Stomach (tissue), 9 donors: ENCODE measurements around the gene PTX4. TPM values are rescaled to one million over a fixed set of nuclear protein-coding genes. Genes with fewer than 3 reads are reported as not detected.

Experiments used
- DNase-seq, 2 donors: peaks; one replicate each; pipeline versions ENCODE4 v3.0.0 to v3.0.0-alpha.2; 2013 to 2019
- H3K27ac ChIP-seq, 5 donors: fragments of 200-600 bp in 4 of 5; sonication (generic) in 4 of 5; one replicate each; pipeline ENCODE4 v1.5.1; 2013 to 2019; ENCODE audit warnings: mild to moderate bottlenecking in 1 of 5, moderate library complexity in 1 of 5
- H3K27me3 ChIP-seq, 3 donors: fragments of 200-600 bp; sonication (generic); one replicate each; pipeline ENCODE4 v1.5.1; 2017 to 2019; ENCODE audit warnings: mixed run types in 1 of 3
- H3K36me3 ChIP-seq, 4 donors: fragments of 200-600 bp; sonication (generic); 1 replicate in 3 of 4; 2 replicates in 1 of 4; pipeline ENCODE4 v1.5.1; 2016 to 2019
- H3K4me1 ChIP-seq, 4 donors: fragments of 200-600 bp; sonication (generic); one replicate each; pipeline ENCODE4 v1.5.1; 2016 to 2019
- H3K4me3 ChIP-seq, 4 donors: fragments of 200-600 bp; sonication (generic) in 3 of 4; one replicate each; pipeline ENCODE4 v1.5.1; 2016 to 2019; ENCODE audit warnings: mild to moderate bottlenecking in 1 of 4
- H3K9me3 ChIP-seq, 4 donors: fragments of 200-600 bp; sonication (generic); one replicate each; pipeline ENCODE4 v1.5.1; 2016 to 2019
- CTCF ChIP-seq, 7 experiments: fragments of 450-650 bp in 4 of 7; fragments of 200-600 bp in 3 of 7; sonication (generic) in 3 of 7; IDR thresholded peaks; one replicate each; pipeline ENCODE4 v1.5.1; 2016 to 2019; ENCODE audit warnings: antibody characterized with exemption in 7 of 7, control low read depth in 2 of 7, mild to moderate bottlenecking in 1 of 7
- EP300 ChIP-seq: sonication (generic); formaldehyde crosslinking; IDR thresholded peaks from one replicate; pipeline ENCODE4 v1.6.1; 2017; ENCODE audit warnings: antibody characterized with exemption
- POLR2A ChIP-seq, 4 donors: fragments of 450-650 bp; IDR thresholded peaks; one replicate each; pipeline ENCODE4 v1.6.1; 2016; ENCODE audit warnings: antibody characterized with exemption in 4 of 4, control low read depth in 2 of 4, mild to moderate bottlenecking in 1 of 4, moderate library complexity in 1 of 4
- POLR2AphosphoS5 ChIP-seq, 3 donors: sonication (generic); formaldehyde crosslinking; IDR thresholded peaks; one replicate each; pipeline ENCODE4 v1.6.1; 2016; ENCODE audit warnings: antibody characterized with exemption in 3 of 3
- WGBS, 5 donors: extraction: QIAGEN DNeasy Blood & Tissue Kit in 3 of 5; methylation state at CpG; one replicate each; pipeline versions ENCODE4 v1.1.5 to v1.1.7; 2013 to 2018; 5-methylcytosine and 5-hydroxymethylcytosine counted together
- intact Hi-C: fragments of 100-400 bp; cut with DNase I; formaldehyde crosslinking; loops from one replicate; pipeline ENCODE4 v1.15.1; 2023; ENCODE audit warnings: low total_unique reads
- polyA plus RNA-seq, 3 donors: library from polyadenylated mRNA; stranded (reverse); fragments of 200-250 nt; gene quantifications; one replicate each; pipeline ENCODE4 v1.2.3, GENCODE V29; 2013
- total RNA-seq, 5 donors: library from RNA; depleted of rRNA; stranded (reverse); fragments of >200 nt; gene quantifications; one replicate each; pipeline versions ENCODE4 v1.1.0 to v1.2.3, GENCODE V29; 2014 to 2016
- donor health status: healthy with polysubstance abuse.
- donor health status: Bipolar disorder and iron deficiency.
- donor health status: healthy.

PTX4 gene
- total and polyA plus RNA-seq, 8 donors = not detected

- 94 to 96% (median 95%) methylated on average over 18 to 19 of the region's 19 CpGs for WGBS, 5 donors
- Histone ChIP-seq H3K4me3 (no peak overlapping the region), H3K27ac (no peak overlapping the region), H3K36me3 (peaks cover 0 to 75% (median 71%) of the 10 kb centered on the region in 4 donors), H3K27me3 (no peaks in the 10 kb centered on the region), H3K9me3 (no peaks in the 10 kb centered on the region), H3K4me1 (no peaks in the 10 kb centered on the region)
- intact Hi-C loops = no loop called here
- TF ChIP-seq POLR2AphosphoS5 (IDR thresholded peaks at IDR 0.05) = no peak
- TF ChIP-seq POLR2A (IDR thresholded peaks at IDR 0.05) = no peak
- no peak for TF ChIP-seq CTCF (IDR thresholded peaks at IDR 0.05)
- no peak for TF ChIP-seq EP300
- no peak for DNase-seq
Observed at GRCh38 chr16:1520461-1520860, 31.7 kb upstream of the PTX4 start.

DNA sequence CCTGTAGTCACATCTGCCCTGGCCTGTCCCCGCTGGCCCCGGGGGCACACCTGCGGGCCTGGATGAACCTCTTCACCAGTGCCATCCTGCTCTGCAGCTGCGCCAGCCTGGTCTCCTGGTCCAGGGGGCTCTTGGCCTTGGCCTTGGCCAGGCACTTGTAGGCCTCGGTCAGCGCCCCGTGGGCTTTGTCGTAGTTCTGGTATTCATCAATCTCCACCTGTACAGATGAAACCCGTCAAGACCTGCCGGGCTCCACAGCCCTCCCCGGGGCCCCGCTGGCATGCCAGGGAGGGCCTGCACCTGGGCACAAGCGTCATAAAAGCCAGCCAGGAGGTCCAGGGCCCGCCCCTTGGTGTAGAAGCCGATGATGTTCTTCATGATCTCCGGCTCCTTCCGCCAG, 31.1 kb upstream of the PTX4 start:
- no peaks in the 10 kb centered on the region for H3K4me1 ChIP-seq

GRCh38 chr16:1518626-1519135, 29.9 kb upstream of the PTX4 start:
- TF ChIP-seq POLR2AphosphoS5 (IDR thresholded peaks at IDR 0.05) = no peak
- TF ChIP-seq POLR2A (IDR thresholded peaks at IDR 0.05) = no peak
- TF ChIP-seq CTCF (IDR thresholded peaks at IDR 0.05) = no peak
- no peak for TF ChIP-seq EP300
- Histone ChIP-seq H3K9me3 (peaks cover 0 to 11% (median 5%) of the 10 kb centered on the region in 4 donors), H3K36me3 (peaks cover 0 to 71% (median 60%) of the 10 kb centered on the region in 4 donors), H3K27ac (no peak overlapping the region), H3K27me3 (no peaks in the 10 kb centered on the region), H3K4me1 (no peaks in the 10 kb centered on the region), H3K4me3 (no peak overlapping the region)
- no peak for DNase-seq
- intact Hi-C loops = no loop called here
- WGBS, 5 donors = 88 to 93% (median 91%) methylated on average over 13 to 16 of the region's 16 CpGs

More for the DNA sequence above, 31.1 kb upstream of the PTX4 start:
- Histone ChIP-seq H3K9me3 (no peaks in the 10 kb centered on the region), H3K27ac (no peak overlapping the region), H3K4me3 (no peak overlapping the region), H3K36me3 (peaks cover 0 to 74% (median 67%) of the 10 kb centered on the region in 4 donors), H3K27me3 (no peaks in the 10 kb centered on the region)
- DNase-seq = no peak
- 91 to 97% (median 96%) methylated on average over 6 to 17 of the region's 17 CpGs for WGBS, 5 donors
- intact Hi-C loops = no loop called here
- no peak for TF ChIP-seq POLR2A (IDR thresholded peaks at IDR 0.05)
- no peak for TF ChIP-seq CTCF (IDR thresholded peaks at IDR 0.05)
- no peak for TF ChIP-seq POLR2AphosphoS5 (IDR thresholded peaks at IDR 0.05)
- TF ChIP-seq EP300 = no peak

DNA sequence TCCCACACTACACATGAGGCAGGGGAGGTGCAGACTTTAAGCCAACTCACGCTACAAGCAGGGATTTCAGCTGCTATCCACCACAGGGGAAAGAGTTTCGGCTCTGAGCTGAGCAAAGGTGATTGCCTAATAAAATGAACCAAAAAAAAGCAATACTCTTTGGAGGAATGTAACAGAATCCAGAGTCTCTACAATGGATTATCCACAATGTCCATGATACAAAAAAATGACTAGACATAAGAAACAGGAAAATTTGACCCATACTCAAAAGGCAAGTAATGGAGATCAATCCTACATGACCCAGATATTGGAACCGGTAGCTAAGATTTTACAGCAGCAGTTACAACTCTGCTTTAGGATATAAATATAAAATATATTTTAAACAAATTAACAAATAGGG, 25.8 kb upstream of the PTX4 start:
- TF ChIP-seq EP300 (no peak), POLR2A (IDR thresholded peaks at IDR 0.05) (no peak), POLR2AphosphoS5 (IDR thresholded peaks at IDR 0.05) (no peak), CTCF (IDR thresholded peaks at IDR 0.05) (no peak)
- peaks cover 0 to 11% (median 5%) of the 10 kb centered on the region in 4 donors for H3K9me3 ChIP-seq

More for the DNA sequence above, 25.8 kb upstream of the PTX4 start:
- Histone ChIP-seq H3K4me3 (no peak overlapping the region), H3K36me3 (peaks cover 0 to 57% (median 47%) of the 10 kb centered on the region in 4 donors), H3K4me1 (peaks cover 0 to 7% (median under 1%) of the 10 kb centered on the region in 4 donors), H3K27me3 (no peaks in the 10 kb centered on the region), H3K27ac (no peak overlapping the region)
- no peak for DNase-seq
- intact Hi-C loops = no loop called here
- WGBS, 5 donors = 67 to 99% (median 93%) methylated on average over 3 of the region's 3 CpGs
